ENCODE data around the gene C11orf54. TPM values are rescaled to one million over a fixed set of nuclear protein-coding genes. Genes with fewer than 3 reads are reported as not detected.

The C11orf54 gene
- polyA plus RNA-seq, 3 donors, result 8.3 to 23.6 (median 14.1) TPM

- Histone ChIP-seq H3K4me2 (replicated peaks; ENCODE audit: extremely low read depth, low read length, poor library complexity, severe bottlenecking) (no peak overlapping the region), H3K4me1 (ENCODE audit: control insufficient read depth in 1 of 2, insufficient read depth in 2 of 2, low read length in 2 of 2) (peaks cover 4 to 6% of the 10 kb centered on the region in 2 donors), H3K9ac (ENCODE audit: insufficient read depth, low read length, poor library complexity, severe bottlenecking) (no peak overlapping the region), H3K27ac (ENCODE audit: low read depth in 1 of 2, low read length in 2 of 2) (no peak overlapping the region), H3K9me3 (replicated peaks in 1 of 2; ENCODE audit: control insufficient read depth in 1 of 2, insufficient read depth in 1 of 2, low read length in 2 of 2) (no peaks in the 10 kb centered on the region), H3K4me3 (replicated peaks in 1 of 3; ENCODE audit: low read depth in 2 of 3, low read length in 3 of 3) (no peak overlapping the region), H2AFZ (ENCODE audit: insufficient read depth, low read depth, low read length, poor library complexity, severe bottlenecking) (no peak overlapping the region), H3K27me3 (ENCODE audit: control insufficient read depth in 2 of 2, insufficient read depth in 2 of 2, low read length in 2 of 2) (no peaks in the 10 kb centered on the region), H3K79me2 (ENCODE audit: insufficient read depth, low read length) (peaks cover 14% of the 10 kb centered on the region), H3K36me3 (replicated peaks in 1 of 2; ENCODE audit: control insufficient read depth in 1 of 2, insufficient read depth in 2 of 2, low read length in 2 of 2) (peaks cover 31 to 73% of the 10 kb centered on the region in 2 donors), H4K20me1 (ENCODE audit: insufficient read depth, low read length) (no peaks in the 10 kb centered on the region)
- peak overlapping the region in 2 of 7 donors; percentile 5 to 66 for H3K27ac Mint-ChIP-seq
- peaks cover 0 to 4% (median 0%) of the 10 kb centered on the region in 7 donors for H3K9me3 Mint-ChIP-seq
- no peaks in the 10 kb centered on the region for H3K27me3 Mint-ChIP-seq (ENCODE audit: low read depth in 3 of 3)
- TF ChIP-seq, protein P1, sequence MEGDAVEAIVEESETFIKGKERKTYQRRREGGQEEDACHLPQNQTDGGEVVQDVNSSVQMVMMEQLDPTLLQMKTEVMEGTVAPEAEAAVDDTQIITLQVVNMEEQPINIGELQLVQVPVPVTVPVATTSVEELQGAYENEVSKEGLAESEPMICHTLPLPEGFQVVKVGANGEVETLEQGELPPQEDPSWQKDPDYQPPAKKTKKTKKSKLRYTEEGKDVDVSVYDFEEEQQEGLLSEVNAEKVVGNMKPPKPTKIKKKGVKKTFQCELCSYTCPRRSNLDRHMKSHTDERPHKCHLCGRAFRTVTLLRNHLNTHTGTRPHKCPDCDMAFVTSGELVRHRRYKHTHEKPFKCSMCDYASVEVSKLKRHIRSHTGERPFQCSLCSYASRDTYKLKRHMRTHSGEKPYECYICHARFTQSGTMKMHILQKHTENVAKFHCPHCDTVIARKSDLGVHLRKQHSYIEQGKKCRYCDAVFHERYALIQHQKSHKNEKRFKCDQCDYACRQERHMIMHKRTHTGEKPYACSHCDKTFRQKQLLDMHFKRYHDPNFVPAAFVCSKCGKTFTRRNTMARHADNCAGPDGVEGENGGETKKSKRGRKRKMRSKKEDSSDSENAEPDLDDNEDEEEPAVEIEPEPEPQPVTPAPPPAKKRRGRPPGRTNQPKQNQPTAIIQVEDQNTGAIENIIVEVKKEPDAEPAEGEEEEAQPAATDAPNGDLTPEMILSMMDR (IDR thresholded peaks at IDR 0.05), result no peak
- H3K4me1 Mint-ChIP-seq, result peaks cover 8% of the 10 kb centered on the region
- intact Hi-C loops (cut with micrococcal nuclease), result no loop called here
- 65% methylated on average over 2 of the region's 4 CpGs for WGBS (ENCODE audit: insufficient coverage)
- no peak overlapping the region for H3K4me3 Mint-ChIP-seq
- no peak for DNase-seq
- H3K36me3 Mint-ChIP-seq, result peaks cover 56 to 75% of the 10 kb centered on the region in 2 donors
These were observed 25.6 kb upstream of the C11orf54 start for GRCh38 chr11:93715797-93716396.

GRCh38 chr11:93717501-93717900 is 24.0 kb upstream of the C11orf54 start:
- TF ChIP-seq, protein P1 (IDR thresholded peaks at IDR 0.05), result no peak
- peaks cover 8% of the 10 kb centered on the region for H3K4me1 Mint-ChIP-seq
- H3K9ac ChIP-seq (ENCODE audit: insufficient read depth, low read length, poor library complexity, severe bottlenecking), result no peak overlapping the region
- H4K20me1 ChIP-seq (ENCODE audit: insufficient read depth, low read length), result no peaks in the 10 kb centered on the region
- H3K36me3 ChIP-seq (replicated peaks in 1 of 2; ENCODE audit: control insufficient read depth in 1 of 2, insufficient read depth in 2 of 2, low read length in 2 of 2), result peaks cover 36 to 73% of the 10 kb centered on the region in 2 donors
- intact Hi-C loops (cut with micrococcal nuclease), result no loop called here
- WGBS (ENCODE audit: insufficient coverage), result 100% methylated on average over 1 of the region's 1 CpG
- no peak overlapping the region for H3K27ac ChIP-seq (ENCODE audit: low read depth in 1 of 2, low read length in 2 of 2)
- H3K79me2 ChIP-seq (ENCODE audit: insufficient read depth, low read length), result peaks cover 8% of the 10 kb centered on the region
- no peak overlapping the region for H3K4me3 ChIP-seq (replicated peaks in 1 of 3; ENCODE audit: low read depth in 2 of 3, low read length in 3 of 3)
- H3K4me2 ChIP-seq (replicated peaks; ENCODE audit: extremely low read depth, low read length, poor library complexity, severe bottlenecking), result no peak overlapping the region
- H2AFZ ChIP-seq (ENCODE audit: insufficient read depth, low read depth, low read length, poor library complexity, severe bottlenecking), result no peak overlapping the region
- no peaks in the 10 kb centered on the region for H3K27me3 ChIP-seq (ENCODE audit: control insufficient read depth in 2 of 2, insufficient read depth in 2 of 2, low read length in 2 of 2)
- peak overlapping the region in 3 of 7 donors; percentile 13 to 26 (median 18) for H3K27ac Mint-ChIP-seq
- peaks cover 0 to 2% (median 0%) of the 10 kb centered on the region in 7 donors for H3K9me3 Mint-ChIP-seq
- H3K27me3 Mint-ChIP-seq (ENCODE audit: low read depth in 3 of 3), result no peaks in the 10 kb centered on the region
- no peak for DNase-seq
- no peaks in the 10 kb centered on the region for H3K9me3 ChIP-seq (replicated peaks in 1 of 2; ENCODE audit: control insufficient read depth in 1 of 2, insufficient read depth in 1 of 2, low read length in 2 of 2)
- H3K36me3 Mint-ChIP-seq, result peaks cover 64 to 77% of the 10 kb centered on the region in 2 donors
- peaks cover 4 to 6% of the 10 kb centered on the region in 2 donors for H3K4me1 ChIP-seq (ENCODE audit: control insufficient read depth in 1 of 2, insufficient read depth in 2 of 2, low read length in 2 of 2)
- no peak overlapping the region for H3K4me3 Mint-ChIP-seq

Data from CD14-positive monocyte (primary cell).